Measurements from ENCODE around the gene ANK2. TPM values are rescaled to one million over a fixed set of nuclear protein-coding genes. Genes with fewer than 3 reads are reported as not detected.

The ANK2 gene
- polyA plus RNA-seq, 1 donor (not counting 4 experiments of a cell fraction or from before 2014, with no cell fraction given) = 0.22 TPM

DNA sequence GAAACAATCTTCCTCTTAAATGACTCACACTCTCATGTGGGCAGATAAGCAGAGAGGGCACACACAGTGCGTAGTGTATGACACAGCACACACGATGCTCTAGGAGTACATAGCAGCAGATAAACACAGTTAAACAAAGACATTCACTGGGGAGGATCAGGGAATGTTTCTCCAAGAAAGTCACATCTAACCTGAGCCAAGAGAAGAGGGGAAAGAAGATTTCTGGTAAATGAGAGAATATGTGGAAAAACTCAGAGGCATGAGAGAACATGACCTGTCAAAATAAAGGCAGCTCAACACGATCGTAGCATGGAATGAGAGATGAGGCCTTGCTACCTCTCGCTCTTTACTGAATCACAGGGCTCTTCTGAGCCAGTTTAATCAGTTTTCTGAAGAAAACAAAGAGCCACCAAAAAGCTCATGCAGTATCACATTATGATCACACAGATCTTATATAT lies 251.0 kb downstream of the ANK2 start:
- H3K9ac ChIP-seq (ENCODE audit: control insufficient read depth, extremely low read depth, insufficient read depth, low read length) = no peak overlapping the region
- dilution Hi-C loops (cut with MboI; ENCODE audit: extremely low pct_ligation_motif_present, low sequenced_read_pairs) = no loop called here

DNA sequence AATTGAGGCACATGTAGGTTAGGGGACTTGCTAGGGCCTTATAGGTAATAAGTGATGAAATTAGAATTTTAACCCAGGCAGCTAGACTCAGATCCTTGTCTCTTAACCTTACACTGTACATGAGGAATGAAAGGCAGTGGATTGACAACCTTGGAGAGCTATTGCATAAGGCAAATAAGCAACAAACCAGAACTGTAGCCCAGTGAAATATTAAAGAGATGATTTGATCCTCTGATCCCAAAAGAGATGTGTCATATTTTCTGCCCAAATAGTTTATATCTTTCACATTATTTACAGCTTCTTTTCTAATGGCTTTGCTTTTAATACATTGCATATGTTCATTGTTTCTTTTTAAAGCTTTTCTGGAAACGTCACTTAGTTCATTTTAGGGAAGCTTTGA lies 252.6 kb downstream of the ANK2 start:
- Histone ChIP-seq H3K9ac (ENCODE audit: control insufficient read depth, extremely low read depth, insufficient read depth, low read length) (no peak overlapping the region), H3K27me3 (ENCODE audit: control insufficient read depth, extremely low read depth, insufficient read depth, low read length) (no peaks in the 10 kb centered on the region), H2AFZ (ENCODE audit: control insufficient read depth, low read length) (no peak overlapping the region), H3K9me3 (ENCODE audit: control insufficient read depth, low read depth, low read length) (no peaks in the 10 kb centered on the region), H3K4me1 (ENCODE audit: control insufficient read depth, extremely low read depth, insufficient read depth, low read length) (no peaks in the 10 kb centered on the region), H3K4me3 (ENCODE audit: control insufficient read depth in 2 of 3, extremely low read depth in 1 of 3, insufficient read depth in 2 of 3, low read depth in 1 of 3, low read length in 3 of 3) (no peak overlapping the region), H3K9me1 (ENCODE audit: control insufficient read depth, extremely low read depth, insufficient read depth, low read length) (no peaks in the 10 kb centered on the region), H3K79me2 (ENCODE audit: control insufficient read depth, insufficient read depth, low read length) (no peaks in the 10 kb centered on the region), H4K20me1 (ENCODE audit: control insufficient read depth, extremely low read depth, insufficient read depth, low read length) (no peaks in the 10 kb centered on the region), H3K27ac (ENCODE audit: control insufficient read depth, insufficient read depth, low read length) (no peak overlapping the region), H3K36me3 (ENCODE audit: control insufficient read depth in 2 of 2, extremely low read depth in 1 of 2, insufficient read depth in 2 of 2, low read length in 2 of 2) (no peaks in the 10 kb centered on the region), H3K4me2 (ENCODE audit: control insufficient read depth, extremely low read depth, insufficient read depth, low read depth, low read length) (no peak overlapping the region)
- DNase-seq (ENCODE audit: low read depth, low spot score) = no peak
- FAIRE-seq = no peak
- TF ChIP-seq, protein P1, sequence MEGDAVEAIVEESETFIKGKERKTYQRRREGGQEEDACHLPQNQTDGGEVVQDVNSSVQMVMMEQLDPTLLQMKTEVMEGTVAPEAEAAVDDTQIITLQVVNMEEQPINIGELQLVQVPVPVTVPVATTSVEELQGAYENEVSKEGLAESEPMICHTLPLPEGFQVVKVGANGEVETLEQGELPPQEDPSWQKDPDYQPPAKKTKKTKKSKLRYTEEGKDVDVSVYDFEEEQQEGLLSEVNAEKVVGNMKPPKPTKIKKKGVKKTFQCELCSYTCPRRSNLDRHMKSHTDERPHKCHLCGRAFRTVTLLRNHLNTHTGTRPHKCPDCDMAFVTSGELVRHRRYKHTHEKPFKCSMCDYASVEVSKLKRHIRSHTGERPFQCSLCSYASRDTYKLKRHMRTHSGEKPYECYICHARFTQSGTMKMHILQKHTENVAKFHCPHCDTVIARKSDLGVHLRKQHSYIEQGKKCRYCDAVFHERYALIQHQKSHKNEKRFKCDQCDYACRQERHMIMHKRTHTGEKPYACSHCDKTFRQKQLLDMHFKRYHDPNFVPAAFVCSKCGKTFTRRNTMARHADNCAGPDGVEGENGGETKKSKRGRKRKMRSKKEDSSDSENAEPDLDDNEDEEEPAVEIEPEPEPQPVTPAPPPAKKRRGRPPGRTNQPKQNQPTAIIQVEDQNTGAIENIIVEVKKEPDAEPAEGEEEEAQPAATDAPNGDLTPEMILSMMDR (optimal IDR thresholded peaks at IDR 0.05 in 1 of 3, IDR thresholded peaks at IDR 0.05 in 1 of 3, conservative IDR thresholded peaks at IDR 0.05 in 1 of 3; ENCODE audit: extremely low read depth in 1 of 3, insufficient read depth in 2 of 3, low read length in 3 of 3) = no peak
- TF ChIP-seq EZH2 (IDR thresholded peaks at IDR 0.05; ENCODE audit: low read length) = no peak
- dilution Hi-C loops (cut with MboI; ENCODE audit: extremely low pct_ligation_motif_present, low sequenced_read_pairs) = no loop called here

More for the DNA sequence above, 251.0 kb downstream of the ANK2 start:
- FAIRE-seq = peak; percentile 83
- Histone ChIP-seq H3K4me1 (ENCODE audit: control insufficient read depth, extremely low read depth, insufficient read depth, low read length) (no peaks in the 10 kb centered on the region), H4K20me1 (ENCODE audit: control insufficient read depth, extremely low read depth, insufficient read depth, low read length) (no peaks in the 10 kb centered on the region), H3K79me2 (ENCODE audit: control insufficient read depth, insufficient read depth, low read length) (no peaks in the 10 kb centered on the region), H3K9me1 (ENCODE audit: control insufficient read depth, extremely low read depth, insufficient read depth, low read length) (no peaks in the 10 kb centered on the region), H3K27me3 (ENCODE audit: control insufficient read depth, extremely low read depth, insufficient read depth, low read length) (no peaks in the 10 kb centered on the region), H3K27ac (ENCODE audit: control insufficient read depth, insufficient read depth, low read length) (no peak overlapping the region), H3K4me3 (ENCODE audit: control insufficient read depth in 2 of 3, extremely low read depth in 1 of 3, insufficient read depth in 2 of 3, low read depth in 1 of 3, low read length in 3 of 3) (no peak overlapping the region), H2AFZ (ENCODE audit: control insufficient read depth, low read length) (no peak overlapping the region), H3K9me3 (ENCODE audit: control insufficient read depth, low read depth, low read length) (no peaks in the 10 kb centered on the region), H3K36me3 (ENCODE audit: control insufficient read depth in 2 of 2, extremely low read depth in 1 of 2, insufficient read depth in 2 of 2, low read length in 2 of 2) (no peaks in the 10 kb centered on the region), H3K4me2 (ENCODE audit: control insufficient read depth, extremely low read depth, insufficient read depth, low read depth, low read length) (no peak overlapping the region)
- TF ChIP-seq, protein P1 (optimal IDR thresholded peaks at IDR 0.05 in 1 of 3, IDR thresholded peaks at IDR 0.05 in 1 of 3, conservative IDR thresholded peaks at IDR 0.05 in 1 of 3; ENCODE audit: extremely low read depth in 1 of 3, insufficient read depth in 2 of 3, low read length in 3 of 3) = no peak
- TF ChIP-seq EZH2 (IDR thresholded peaks at IDR 0.05; ENCODE audit: low read length) = no peak
- DNase-seq (ENCODE audit: low read depth, low spot score) = no peak
